ENCODE results near the gene LDLRAP1. TPM values are rescaled to one million over a fixed set of nuclear protein-coding genes. Genes with fewer than 3 reads are reported as not detected.
A peak's percentile ranks its signal among the peaks of the same experiment; 100 is the strongest.

The LDLRAP1 gene
- total and polyA plus RNA-seq, 2 of the 4 experiments (the other 2 are of a cell fraction), result 4.5 to 14.4 TPM

GRCh38 chr1:25541889-25542658, 1.3 kb upstream of the LDLRAP1 start:
- H3K27ac ChIP-seq (ENCODE audit: insufficient read depth, low read length), result no peak overlapping the region
- H2BK15ac ChIP-seq (ENCODE audit: low read depth, low read length), result no peak overlapping the region
- no peaks in the 10 kb centered on the region for H3K9me3 ChIP-seq (ENCODE audit: control insufficient read depth, insufficient read depth, low read length)
- H3K23ac ChIP-seq (ENCODE audit: low read depth, low read length), result no peak overlapping the region
- H3K4me1 ChIP-seq (ENCODE audit: control insufficient read depth, insufficient read depth, low read length), result peaks cover 8% of the 10 kb centered on the region
- no peak for ATAC-seq (ENCODE audit: low read depth)
- no peak overlapping the region for H3K4ac ChIP-seq (ENCODE audit: low read depth, low read length)
- H3K36me3 ChIP-seq (ENCODE audit: control insufficient read depth, insufficient read depth, low read length), result no peaks in the 10 kb centered on the region
- no peak overlapping the region for H2BK20ac ChIP-seq (ENCODE audit: low read depth, low read length)
- H3K56ac ChIP-seq (ENCODE audit: extremely low read depth, insufficient read depth, low read length), result no peak overlapping the region
- H3K9ac ChIP-seq (ENCODE audit: low read depth, low read length), result no peak overlapping the region
- DNase-seq, result no peak
- H3K27me3 ChIP-seq (ENCODE audit: control insufficient read depth, insufficient read depth, low read length), result peaks cover 8% of the 10 kb centered on the region; the same call in 1 of the 2 replicates
- dilution Hi-C loops (cut with HindIII; ENCODE audit: low sequenced_read_pairs, unreplicated experiment) (no loop called here), intact Hi-C loops (cut with micrococcal nuclease) (no loop called here), in situ Hi-C loops (cut with MboI; ENCODE audit: low sequenced_read_pairs) (no loop called here)
- no peak for TF ChIP-seq MAFK (IDR thresholded peaks at IDR 0.05; ENCODE audit: low read depth, low read length)
- TF ChIP-seq MAZ (IDR thresholded peaks at IDR 0.05; ENCODE audit: borderline replicate concordance, low read depth, low read length), result no peak
- TF ChIP-seq MXI1 (IDR thresholded peaks at IDR 0.05; ENCODE audit: borderline replicate concordance, low read depth, low read length), result no peak
- TF ChIP-seq FOS (IDR thresholded peaks at IDR 0.05; ENCODE audit: low read depth, low read length), result no peak
- no peak for TF ChIP-seq CTCF (conservative IDR thresholded peaks at IDR 0.05; ENCODE audit: low read depth, low read length)
- TF ChIP-seq RCOR1 (IDR thresholded peaks at IDR 0.05; ENCODE audit: insufficient replicate concordance, low read length), result no peak
- TF ChIP-seq NFE2L2 (IDR thresholded peaks at IDR 0.05; ENCODE audit: low read depth, low read length), result no peak
- peaks cover 17 to 26% of the 10 kb centered on the region in 2 experiments for H3K79me1 ChIP-seq (ENCODE audit: low read depth in 1 of 2, low read length in 2 of 2)
- POLR2A ChIA-PET (ENCODE audit: unreplicated experiment), result no interaction called here
- H3K4me3 ChIP-seq (ENCODE audit: insufficient read depth, low read depth, low read length), result no peak overlapping the region
- CTCF ChIA-PET, result no interaction called here
- no peak overlapping the region for H2AFZ ChIP-seq (replicated peaks; ENCODE audit: low read length, poor library complexity)
- no peak overlapping the region for H4K5ac ChIP-seq (ENCODE audit: low read depth, low read length)
- no peaks in the 10 kb centered on the region; the same call in 1 of the 2 replicates for H4K20me1 ChIP-seq (ENCODE audit: insufficient read depth, low read length)
- H3K18ac ChIP-seq (ENCODE audit: low read depth, low read length), result no peak overlapping the region
- no TSS peak for BruUV-seq (replicated peaks)
- 0 out of 2 replicates have a peak, but pooled peaks cover 2% of the 10 kb centered on the region for H3K9me1 ChIP-seq (ENCODE audit: insufficient read depth, low read length)
- no peak overlapping the region for H3K14ac ChIP-seq (replicated peaks; ENCODE audit: low read depth, low read length)
- no peak overlapping the region for H2BK120ac ChIP-seq (ENCODE audit: low read depth, low read length)
- H4K8ac ChIP-seq (ENCODE audit: low read depth in 2 of 2, low read length in 2 of 2), result no peak overlapping the region; a peak in 1 of 4 replicates
- H2AK9ac ChIP-seq (replicated peaks; ENCODE audit: low read depth, low read length, poor library complexity), result peak overlapping the region; percentile 81
- H2AK5ac ChIP-seq (ENCODE audit: low read depth, low read length), result no peak overlapping the region; the same call in 1 of the 2 replicates
- H3K4me2 ChIP-seq (ENCODE audit: low read depth, low read length), result no peak overlapping the region
- WGBS, 2 experiments (ENCODE audit: extremely low coverage in 2 of 2, insufficient read length in 1 of 2), result 100% methylated on average over 2 of the region's 8 CpGs; no CpG with 5 or more reads in 1 of the 2 experiments
- no peak overlapping the region for H2BK5ac ChIP-seq (ENCODE audit: low read depth, low read length, poor library complexity, severe bottlenecking)
- no peak overlapping the region for H4K91ac ChIP-seq (ENCODE audit: insufficient read depth, low read depth, low read length)
